Naive thymus-derived CD4-positive, alpha-beta T cell (primary cell): ENCODE data around the gene SCN9A. TPM values are rescaled to one million over a fixed set of nuclear protein-coding genes. Genes with fewer than 3 reads are reported as not detected.

Experiments
- ATAC-seq: fragments of 150-1000 bp; cut with Tn5 transposase; 2 replicates; pipeline ENCODE4 v1.10.0; 2021; ENCODE audit warnings: mild to moderate bottlenecking, moderate library complexity
- CTCF ChIA-PET: fragments of 350-600 bp; sonication (Branson Sonifier 250); formaldehyde crosslinking; loops from one replicate; lab custom pipeline; 2021; ENCODE audit warnings: antibody characterized with exemption; lab: Charles Lee
- POLR2A ChIA-PET: fragments of 350-600 bp; sonication (Branson Sonifier 250); formaldehyde crosslinking; loops from one replicate; lab custom pipeline; 2021; ENCODE audit warnings: antibody characterized with exemption, inconsistent platforms; lab: Charles Lee
- DNase-seq, 9 donors: peaks; one replicate each; pipeline versions ENCODE4 v3.0.0 to v3.0.0-alpha.2; 2020 to 2022; ENCODE audit warnings: mixed read lengths in 1 of 9
- H3K27ac ChIP-seq: one replicate; pipeline ENCODE4 v1.7.0; 2013; ENCODE audit warnings: mild to moderate bottlenecking, low read depth, low read length, moderate library complexity
- H3K27me3 ChIP-seq, 2 donors: one replicate each; pipeline ENCODE4 v1.7.0; 2013; ENCODE audit warnings: low read length in 2 of 2, mild to moderate bottlenecking in 2 of 2, moderate library complexity in 2 of 2; ENCODE audit not compliant: control insufficient read depth in 2 of 2, insufficient read depth in 2 of 2
- H3K36me3 ChIP-seq, 3 experiments: 1 replicate in 2 of 3; 2 replicates in 1 of 3; pipeline ENCODE4 v1.7.0; 2013; ENCODE audit warnings: low read length in 3 of 3, mild to moderate bottlenecking in 3 of 3, moderate library complexity in 1 of 3; ENCODE audit not compliant: insufficient read depth in 3 of 3, control insufficient read depth in 2 of 3
- H3K4me1 ChIP-seq, 2 donors: one replicate each; pipeline ENCODE4 v1.7.0; 2013; ENCODE audit warnings: low read length in 2 of 2, mild to moderate bottlenecking in 2 of 2, moderate library complexity in 1 of 2; ENCODE audit not compliant: control insufficient read depth in 2 of 2, insufficient read depth in 2 of 2
- H3K4me3 ChIP-seq: 2 replicates; pipeline ENCODE4 v1.7.0; 2013; ENCODE audit warnings: mild to moderate bottlenecking, low read length
- H3K9me3 ChIP-seq, 3 experiments: 1 replicate in 2 of 3; 2 replicates in 1 of 3; pipeline ENCODE4 v1.7.0; 2013; ENCODE audit warnings: low read length in 3 of 3; ENCODE audit not compliant: control insufficient read depth in 2 of 3
- H3K27ac Mint-ChIP-seq, 9 donors: one replicate each; pipeline ENCODE4 v1.8.0; 2020 to 2022; ENCODE audit warnings: mixed read lengths in 9 of 9, mild to moderate bottlenecking in 8 of 9, moderate library complexity in 5 of 9, inconsistent platforms in 2 of 9
- H3K27me3 Mint-ChIP-seq, 5 donors: one replicate each; pipeline ENCODE4 v1.8.0; 2021 to 2022; ENCODE audit warnings: mixed read lengths in 5 of 5, mild to moderate bottlenecking in 1 of 5
- H3K36me3 Mint-ChIP-seq, 5 donors: one replicate each; pipeline ENCODE4 v1.8.0; 2020 to 2022; ENCODE audit warnings: mixed read lengths in 5 of 5, mild to moderate bottlenecking in 3 of 5, inconsistent platforms in 1 of 5
- H3K4me1 Mint-ChIP-seq, 7 donors: one replicate each; pipeline ENCODE4 v1.8.0; 2020 to 2022; ENCODE audit warnings: mixed read lengths in 7 of 7, mild to moderate bottlenecking in 3 of 7, inconsistent platforms in 1 of 7
- H3K4me3 Mint-ChIP-seq, 10 donors: one replicate each; pipeline ENCODE4 v1.8.0; 2020 to 2022; ENCODE audit warnings: mild to moderate bottlenecking in 10 of 10, mixed read lengths in 10 of 10, moderate library complexity in 6 of 10, inconsistent platforms in 2 of 10
- H3K9me3 Mint-ChIP-seq, 11 donors: one replicate each; pipeline ENCODE4 v1.8.0; 2020 to 2022; ENCODE audit warnings: mixed read lengths in 11 of 11, mild to moderate bottlenecking in 4 of 11, inconsistent platforms in 1 of 11, moderate library complexity in 1 of 11
- intact Hi-C, 2 donors: fragments of 100-400 bp; cut with micrococcal nuclease; formaldehyde crosslinking; loops; one replicate each; pipeline ENCODE4 v1.15.1; 2023
- polyA plus RNA-seq, 2 donors: library from polyadenylated mRNA; unstranded; fragments of 300-500 nt; fragmentation: Illumina TruSeq; gene quantifications; one replicate each; pipeline ENCODE4 v1.2.3, GENCODE V29; 2021
- total RNA-seq, 6 experiments: library from RNA in 5 of 6; stranded (reverse) in 5 of 6; gene quantifications; 1 replicate in 5 of 6; 2 replicates in 1 of 6; pipeline ENCODE4 v1.2.3 and lab custom pipeline; 2021 to 2026

Gene SCN9A
- total and polyA plus RNA-seq, 7 experiments from 2014 or later: 0.12 to 1.8 (median 0.40) TPM; not detected in 1

GRCh38 chr2:166242309-166242708, 133.4 kb downstream of the SCN9A start:
- no peak overlapping the region for H3K27ac Mint-ChIP-seq
- ChIA-PET POLR2A (no interaction called here), CTCF (no interaction called here)
- no peak overlapping the region for H3K4me3 Mint-ChIP-seq
- Histone ChIP-seq H3K4me1 (no peaks in the 10 kb centered on the region), H3K4me3 (no peak overlapping the region), H3K9me3 (no peaks in the 10 kb centered on the region), H3K27ac (no peak overlapping the region), H3K27me3 (no peaks in the 10 kb centered on the region), H3K36me3 (no peaks in the 10 kb centered on the region)
- H3K27me3 Mint-ChIP-seq: peaks cover 0 to 6% (median 0%) of the 10 kb centered on the region in 5 donors
- ATAC-seq (no peak), DNase-seq (no peak)
- H3K4me1 Mint-ChIP-seq: no peaks in the 10 kb centered on the region
- intact Hi-C loops: no loop called here
- peaks cover 0 to 10% (median 0%) of the 10 kb centered on the region in 11 donors for H3K9me3 Mint-ChIP-seq
- H3K36me3 Mint-ChIP-seq: no peaks in the 10 kb centered on the region

DNA sequence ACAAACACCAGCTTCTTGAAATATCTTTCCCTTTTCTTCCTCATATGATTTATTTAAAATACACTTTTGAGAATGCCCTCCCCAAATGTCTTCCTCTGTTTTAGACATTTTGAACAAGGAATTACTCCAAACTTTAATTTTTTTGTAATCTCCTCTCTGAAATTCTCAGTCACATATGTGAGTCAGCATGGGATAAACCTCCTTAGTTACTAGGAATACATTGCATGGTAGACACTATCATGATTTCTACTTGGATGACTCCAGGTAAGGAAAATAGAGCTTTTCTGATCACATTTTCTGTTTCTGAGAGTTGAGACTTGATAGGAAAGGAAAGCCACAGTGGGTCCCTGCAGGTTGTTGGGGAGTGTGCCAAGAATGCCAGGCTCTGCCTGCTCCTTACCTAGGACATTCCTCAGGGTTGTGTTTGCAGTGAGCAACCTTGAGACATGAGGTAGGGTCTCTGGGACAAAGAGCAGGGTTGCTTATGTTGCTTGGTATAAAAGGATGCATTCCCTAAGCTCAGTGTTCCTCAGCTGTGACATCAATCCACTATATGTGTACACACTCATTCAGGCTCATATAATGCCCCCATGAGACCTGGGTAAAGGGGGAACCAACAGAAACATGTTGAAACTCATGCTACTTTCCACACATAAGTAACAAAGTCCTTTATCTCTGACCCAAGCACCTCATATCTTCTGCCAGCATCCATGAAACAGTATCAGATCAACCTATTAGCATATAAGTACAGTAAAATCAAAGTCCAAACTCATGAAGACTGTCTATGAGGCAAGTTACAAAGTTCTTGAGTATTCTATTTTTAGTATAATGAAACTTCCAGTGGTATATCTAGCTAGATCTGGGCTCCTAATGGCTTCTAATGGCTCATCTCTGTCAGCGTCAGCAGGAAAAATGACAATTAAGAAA, 135.1 kb downstream of the SCN9A start:
- intact Hi-C loops: no loop called here
- no peak overlapping the region for H3K4me3 Mint-ChIP-seq
- no peak overlapping the region for H3K4me3 ChIP-seq
- H3K36me3 ChIP-seq: no peaks in the 10 kb centered on the region
- no peaks in the 10 kb centered on the region for H3K27me3 ChIP-seq
- ATAC-seq (no peak), DNase-seq (no peak)
- no peaks in the 10 kb centered on the region for H3K36me3 Mint-ChIP-seq
- no peaks in the 10 kb centered on the region for H3K4me1 Mint-ChIP-seq
- no peak overlapping the region for H3K27ac Mint-ChIP-seq
- H3K9me3 Mint-ChIP-seq: peaks cover 0 to 10% (median 0%) of the 10 kb centered on the region in 11 donors
- H3K27ac ChIP-seq: no peak overlapping the region
- POLR2A ChIA-PET: no interaction called here
- peaks cover 0 to 6% (median 0%) of the 10 kb centered on the region in 5 donors for H3K27me3 Mint-ChIP-seq
- no peaks in the 10 kb centered on the region for H3K4me1 ChIP-seq
- CTCF ChIA-PET: no interaction called here
- no peaks in the 10 kb centered on the region for H3K9me3 ChIP-seq

DNA sequence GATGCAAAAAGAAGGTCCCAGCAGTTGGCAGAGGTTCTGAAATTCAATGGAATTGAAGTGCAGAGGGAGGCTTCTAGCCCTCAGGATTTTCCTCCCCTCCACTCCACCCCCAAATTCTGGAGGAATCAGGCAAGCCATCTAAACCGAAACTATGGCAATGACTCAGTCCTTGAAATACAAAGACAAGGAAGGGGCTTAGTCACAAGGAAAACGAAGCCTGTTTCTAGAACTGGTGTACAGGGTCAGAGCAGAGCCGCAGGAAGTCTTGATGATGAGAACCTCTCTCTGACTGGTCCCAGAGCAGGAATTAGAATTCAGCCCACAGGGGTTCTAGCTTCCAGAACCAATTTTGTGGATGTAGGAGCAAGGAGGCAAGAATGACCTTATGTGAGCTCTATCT, 136.2 kb downstream of the SCN9A start:
- H3K27me3 Mint-ChIP-seq: peaks cover 0 to 6% (median 0%) of the 10 kb centered on the region in 5 donors
- ATAC-seq: no peak
- ChIA-PET POLR2A (no interaction called here), CTCF (no interaction called here)
- no peaks in the 10 kb centered on the region for H3K36me3 Mint-ChIP-seq
- no peak overlapping the region for H3K27ac ChIP-seq
- H3K4me1 Mint-ChIP-seq: no peaks in the 10 kb centered on the region
- H3K9me3 Mint-ChIP-seq: peaks cover 0 to 10% (median 0%) of the 10 kb centered on the region in 11 donors
- intact Hi-C loops: no loop called here
- no peaks in the 10 kb centered on the region for H3K27me3 ChIP-seq
- H3K4me3 ChIP-seq: no peak overlapping the region
- H3K4me3 Mint-ChIP-seq: no peak overlapping the region
- H3K4me1 ChIP-seq: no peaks in the 10 kb centered on the region
- no peaks in the 10 kb centered on the region for H3K9me3 ChIP-seq
- H3K36me3 ChIP-seq: no peaks in the 10 kb centered on the region
- DNase-seq: no peak
- H3K27ac Mint-ChIP-seq: no peak overlapping the region

GRCh38 chr2:166238176-166238575, 137.6 kb downstream of the SCN9A start:
- H3K27ac ChIP-seq: no peak overlapping the region
- ATAC-seq (no peak), DNase-seq (no peak)
- H3K36me3 ChIP-seq: no peaks in the 10 kb centered on the region
- no peaks in the 10 kb centered on the region for H3K9me3 ChIP-seq
- H3K4me3 Mint-ChIP-seq: no peak overlapping the region
- peaks cover 0 to 3% (median 0%) of the 10 kb centered on the region in 11 donors for H3K9me3 Mint-ChIP-seq
- ChIA-PET POLR2A (no interaction called here), CTCF (no interaction called here)
- intact Hi-C loops: no loop called here
- no peaks in the 10 kb centered on the region for H3K4me1 Mint-ChIP-seq
- no peaks in the 10 kb centered on the region for H3K36me3 Mint-ChIP-seq
- no peak overlapping the region for H3K27ac Mint-ChIP-seq
- no peak overlapping the region for H3K4me3 ChIP-seq
- no peaks in the 10 kb centered on the region for H3K27me3 Mint-ChIP-seq
- no peaks in the 10 kb centered on the region for H3K4me1 ChIP-seq
- H3K27me3 ChIP-seq: no peaks in the 10 kb centered on the region

DNA sequence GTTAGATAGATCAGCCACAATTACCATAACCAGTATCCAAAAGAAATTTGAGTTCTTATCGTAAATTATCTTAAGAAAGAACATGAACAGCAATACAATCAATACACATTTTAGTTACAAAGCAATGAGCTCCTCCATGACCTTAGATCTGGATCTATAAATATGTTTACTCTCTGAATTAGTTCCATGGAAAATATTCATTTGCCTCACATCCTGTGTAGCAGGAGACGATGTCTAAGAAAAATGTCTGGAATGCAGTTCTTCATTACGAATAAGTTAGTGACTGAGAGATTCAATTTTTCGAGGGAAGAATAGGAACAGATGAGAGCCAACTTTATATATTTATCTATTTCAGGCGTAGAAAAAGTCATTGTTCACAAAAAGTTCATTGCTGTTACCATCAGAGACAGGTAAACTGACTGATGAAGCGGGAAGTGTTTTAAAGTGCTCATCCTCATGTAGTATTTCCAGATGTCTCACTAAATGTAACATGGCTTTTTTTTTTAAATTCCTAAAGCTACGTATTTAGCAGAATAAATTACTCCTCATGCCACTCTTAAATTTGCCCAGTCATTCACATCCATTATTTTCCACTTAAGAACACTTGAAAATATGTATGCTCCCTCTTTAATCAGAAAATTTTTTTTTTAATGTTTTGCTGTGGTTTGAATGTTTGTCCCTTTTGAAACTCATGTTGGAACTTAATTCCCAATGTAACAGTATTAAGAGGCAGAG, 141.5 kb downstream of the SCN9A start:
- Histone ChIP-seq H3K4me1 (no peaks in the 10 kb centered on the region), H3K27me3 (no peaks in the 10 kb centered on the region), H3K27ac (no peak overlapping the region), H3K4me3 (no peak overlapping the region), H3K9me3 (no peaks in the 10 kb centered on the region), H3K36me3 (no peaks in the 10 kb centered on the region)
- intact Hi-C loops: no loop called here
- H3K36me3 Mint-ChIP-seq: no peaks in the 10 kb centered on the region
- ChIA-PET POLR2A (no interaction called here), CTCF (no interaction called here)
- H3K27me3 Mint-ChIP-seq: no peaks in the 10 kb centered on the region
- no peak overlapping the region for H3K27ac Mint-ChIP-seq
- H3K4me3 Mint-ChIP-seq: no peak overlapping the region
- H3K4me1 Mint-ChIP-seq: no peaks in the 10 kb centered on the region
- peaks cover 0 to 3% (median 0%) of the 10 kb centered on the region in 11 donors for H3K9me3 Mint-ChIP-seq
- ATAC-seq: no peak
- no peak for DNase-seq

DNA sequence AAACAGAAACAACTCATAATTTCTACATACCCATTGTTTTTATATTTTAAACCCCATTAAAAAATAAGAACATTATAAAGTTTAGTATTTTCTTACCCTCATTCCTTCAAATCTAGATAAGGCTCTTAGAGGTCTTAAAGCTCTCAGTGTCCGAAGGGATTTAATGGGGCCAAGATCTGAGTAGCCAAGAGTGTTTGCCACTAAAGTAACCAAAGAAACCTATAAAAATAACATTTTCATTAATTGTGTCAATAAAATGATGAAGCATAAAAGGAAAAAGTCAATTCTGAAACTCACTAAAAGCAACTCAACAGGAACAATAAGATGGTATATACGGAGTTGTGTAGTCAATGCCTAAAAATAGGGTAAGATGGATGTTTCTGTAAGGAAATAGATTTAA, 142.5 kb downstream of the SCN9A start:
- H3K27me3 Mint-ChIP-seq: no peaks in the 10 kb centered on the region
- Histone ChIP-seq H3K4me1 (no peaks in the 10 kb centered on the region), H3K4me3 (no peak overlapping the region), H3K27me3 (no peaks in the 10 kb centered on the region), H3K36me3 (no peaks in the 10 kb centered on the region), H3K27ac (no peak overlapping the region), H3K9me3 (no peaks in the 10 kb centered on the region)
- ChIA-PET CTCF (no interaction called here), POLR2A (no interaction called here)
- intact Hi-C loops: no loop called here
- peaks cover 0 to 3% (median 0%) of the 10 kb centered on the region in 11 donors for H3K9me3 Mint-ChIP-seq
- ATAC-seq (no peak), DNase-seq (no peak)
- H3K36me3 Mint-ChIP-seq: no peaks in the 10 kb centered on the region
- no peak overlapping the region for H3K27ac Mint-ChIP-seq
- H3K4me3 Mint-ChIP-seq: no peak overlapping the region
- no peaks in the 10 kb centered on the region for H3K4me1 Mint-ChIP-seq
